SK-N-MC (cell line): ENCODE results near the gene SLC9A4.

ENCODE experiments used
- EZH2 ChIP-seq: fragments of 200-600 bp; sonication (generic); IDR thresholded peaks from one replicate; pipeline ENCODE4 v1.6.1; 2017; ENCODE audit warnings: antibody characterized with exemption
- FOXP2 ChIP-seq: optimal IDR thresholded peaks from 2 replicates; pipeline ENCODE3; 2011; ENCODE audit warnings: mild to moderate bottlenecking, moderate library complexity; ENCODE audit not compliant: insufficient read depth; ENCODE audit errors: extremely low read length, control extremely low read depth

- TF ChIP-seq EZH2, result no peak
- TF ChIP-seq FOXP2, result no peak
Measured at GRCh38 chr2:102453501-102453900, 19.5 kb upstream of the SLC9A4 start.
